ENCODE results near the gene TTN.

TTN gene

DNA sequence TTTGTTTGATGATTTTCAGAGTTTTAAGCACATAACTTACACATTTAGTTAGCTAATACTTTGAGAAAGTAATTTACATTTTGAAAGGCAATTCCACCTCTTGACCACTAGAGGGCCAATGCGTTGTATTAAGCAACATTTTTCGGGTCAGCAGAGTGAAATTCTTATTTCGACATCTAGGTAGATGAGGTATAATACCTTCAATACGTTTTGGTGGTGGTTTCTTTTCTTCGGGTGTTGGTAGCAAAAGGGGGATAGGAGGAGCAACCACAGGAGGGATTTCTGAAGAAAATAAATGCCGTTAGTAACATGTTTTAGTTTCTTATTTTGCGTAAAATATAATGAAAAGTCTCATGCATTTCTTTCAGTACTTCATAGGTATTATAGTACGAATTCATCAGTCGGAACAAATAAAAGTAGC is 106.3 kb downstream of the TTN start:
- H3F3A ChIP-seq (ENCODE audit: low read depth) = no peaks in the 10 kb centered on the region
- no peaks in the 10 kb centered on the region for H3K27me3 ChIP-seq (ENCODE audit: insufficient read depth, low read length, poor library complexity, severe bottlenecking)
- no peaks in the 10 kb centered on the region for H3K9me3 ChIP-seq (ENCODE audit: insufficient read depth, low read depth, low read length)
- H3K4me1 ChIP-seq (ENCODE audit: insufficient read depth, low read length, poor library complexity, severe bottlenecking) = no peaks in the 10 kb centered on the region
- peak overlapping the region; percentile 41 for H3K4me3 ChIP-seq (ENCODE audit: low read length, poor library complexity, severe bottlenecking)
- no peak for TF ChIP-seq EZH2phosphoT487 (IDR thresholded peaks at IDR 0.05; ENCODE audit: borderline replicate concordance)
- TF ChIP-seq, protein P1, sequence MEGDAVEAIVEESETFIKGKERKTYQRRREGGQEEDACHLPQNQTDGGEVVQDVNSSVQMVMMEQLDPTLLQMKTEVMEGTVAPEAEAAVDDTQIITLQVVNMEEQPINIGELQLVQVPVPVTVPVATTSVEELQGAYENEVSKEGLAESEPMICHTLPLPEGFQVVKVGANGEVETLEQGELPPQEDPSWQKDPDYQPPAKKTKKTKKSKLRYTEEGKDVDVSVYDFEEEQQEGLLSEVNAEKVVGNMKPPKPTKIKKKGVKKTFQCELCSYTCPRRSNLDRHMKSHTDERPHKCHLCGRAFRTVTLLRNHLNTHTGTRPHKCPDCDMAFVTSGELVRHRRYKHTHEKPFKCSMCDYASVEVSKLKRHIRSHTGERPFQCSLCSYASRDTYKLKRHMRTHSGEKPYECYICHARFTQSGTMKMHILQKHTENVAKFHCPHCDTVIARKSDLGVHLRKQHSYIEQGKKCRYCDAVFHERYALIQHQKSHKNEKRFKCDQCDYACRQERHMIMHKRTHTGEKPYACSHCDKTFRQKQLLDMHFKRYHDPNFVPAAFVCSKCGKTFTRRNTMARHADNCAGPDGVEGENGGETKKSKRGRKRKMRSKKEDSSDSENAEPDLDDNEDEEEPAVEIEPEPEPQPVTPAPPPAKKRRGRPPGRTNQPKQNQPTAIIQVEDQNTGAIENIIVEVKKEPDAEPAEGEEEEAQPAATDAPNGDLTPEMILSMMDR (conservative IDR thresholded peaks at IDR 0.05; ENCODE audit: low read length) = peak; percentile 93
- no peaks in the 10 kb centered on the region for H3K9me2 ChIP-seq (replicated peaks; ENCODE audit: low read depth, low read length)
- H2AFZ ChIP-seq (ENCODE audit: low read length) = peak overlapping the region; percentile 78
- H3K4me2 ChIP-seq (ENCODE audit: low read depth, low read length, poor library complexity, severe bottlenecking) = peak overlapping the region; percentile 52
- H3K9ac ChIP-seq (ENCODE audit: low read depth, low read length, poor library complexity, severe bottlenecking) = no peak overlapping the region
- H3K79me2 ChIP-seq (ENCODE audit: insufficient read depth, low read length) = no peaks in the 10 kb centered on the region
- no peaks in the 10 kb centered on the region for H4K20me1 ChIP-seq (ENCODE audit: insufficient read depth, low read length, poor library complexity, severe bottlenecking)
- H3K36me3 ChIP-seq (ENCODE audit: insufficient read depth, low read length) = no peaks in the 10 kb centered on the region

DNA sequence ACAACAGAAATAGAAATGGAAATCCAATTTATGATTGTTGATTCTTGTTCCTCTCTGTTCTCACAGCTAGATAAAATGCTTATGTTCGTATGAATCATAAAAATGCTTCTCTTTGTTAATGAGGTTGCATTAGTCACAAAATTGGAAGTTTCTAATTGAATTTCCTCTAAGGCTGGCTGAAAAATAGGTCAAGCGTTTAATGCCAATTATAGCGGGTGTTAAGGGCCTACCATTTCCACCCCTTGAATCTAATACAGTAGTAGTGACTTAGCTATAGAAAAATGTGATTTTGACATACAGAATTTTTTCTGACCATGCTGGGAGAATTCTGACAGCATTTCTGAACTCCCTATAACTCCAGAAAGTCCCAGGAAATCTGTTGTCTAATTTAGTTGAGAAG is 107.1 kb downstream of the TTN start:
- Histone ChIP-seq H3K9ac (ENCODE audit: low read depth, low read length, poor library complexity, severe bottlenecking) (no peak overlapping the region), H3K4me3 (ENCODE audit: low read length, poor library complexity, severe bottlenecking) (no peak overlapping the region), H3F3A (ENCODE audit: low read depth) (no peaks in the 10 kb centered on the region), H3K9me2 (replicated peaks; ENCODE audit: low read depth, low read length) (no peaks in the 10 kb centered on the region), H3K4me2 (ENCODE audit: low read depth, low read length, poor library complexity, severe bottlenecking) (no peak overlapping the region), H2AFZ (ENCODE audit: low read length) (no peak overlapping the region), H3K4me1 (ENCODE audit: insufficient read depth, low read length, poor library complexity, severe bottlenecking) (no peaks in the 10 kb centered on the region), H4K20me1 (ENCODE audit: insufficient read depth, low read length, poor library complexity, severe bottlenecking) (no peaks in the 10 kb centered on the region), H3K36me3 (ENCODE audit: insufficient read depth, low read length) (no peaks in the 10 kb centered on the region), H3K79me2 (ENCODE audit: insufficient read depth, low read length) (no peaks in the 10 kb centered on the region), H3K9me3 (ENCODE audit: insufficient read depth, low read depth, low read length) (no peaks in the 10 kb centered on the region), H3K27me3 (ENCODE audit: insufficient read depth, low read length, poor library complexity, severe bottlenecking) (no peaks in the 10 kb centered on the region)
- TF ChIP-seq, protein P1 (conservative IDR thresholded peaks at IDR 0.05; ENCODE audit: low read length) = no peak
- TF ChIP-seq EZH2phosphoT487 (IDR thresholded peaks at IDR 0.05; ENCODE audit: borderline replicate concordance) = no peak

DNA sequence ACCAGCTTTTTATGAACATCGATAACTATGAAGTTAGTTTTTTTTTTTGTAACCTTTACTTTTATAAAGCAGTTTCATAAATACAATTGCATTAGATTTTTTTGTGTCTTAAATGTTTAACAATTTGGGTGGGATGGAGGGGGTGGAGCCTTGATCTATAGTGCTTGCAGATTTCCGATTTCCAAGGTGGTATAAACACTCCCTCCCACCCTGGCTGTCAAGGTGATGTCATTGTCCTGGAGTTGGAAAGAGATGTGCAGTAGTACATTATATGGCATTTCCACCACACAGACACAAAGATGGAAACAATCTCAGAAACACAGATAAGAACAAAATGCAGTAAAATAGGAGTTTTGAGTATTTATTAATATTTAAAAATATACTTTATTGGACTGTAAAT is 114.4 kb downstream of the TTN start:
- H3F3A ChIP-seq (ENCODE audit: low read depth) = no peaks in the 10 kb centered on the region
- H3K4me1 ChIP-seq (ENCODE audit: insufficient read depth, low read length, poor library complexity, severe bottlenecking) = no peaks in the 10 kb centered on the region
- no peaks in the 10 kb centered on the region for H3K9me2 ChIP-seq (replicated peaks; ENCODE audit: low read depth, low read length)
- TF ChIP-seq, protein P1 (conservative IDR thresholded peaks at IDR 0.05; ENCODE audit: low read length) = no peak
- no peak for TF ChIP-seq EZH2phosphoT487 (IDR thresholded peaks at IDR 0.05; ENCODE audit: borderline replicate concordance)
- H3K4me2 ChIP-seq (ENCODE audit: low read depth, low read length, poor library complexity, severe bottlenecking) = no peak overlapping the region
- no peaks in the 10 kb centered on the region for H3K27me3 ChIP-seq (ENCODE audit: insufficient read depth, low read length, poor library complexity, severe bottlenecking)
- H3K9me3 ChIP-seq (ENCODE audit: insufficient read depth, low read depth, low read length) = no peaks in the 10 kb centered on the region
- no peaks in the 10 kb centered on the region for H3K79me2 ChIP-seq (ENCODE audit: insufficient read depth, low read length)
- no peaks in the 10 kb centered on the region for H4K20me1 ChIP-seq (ENCODE audit: insufficient read depth, low read length, poor library complexity, severe bottlenecking)
- H3K4me3 ChIP-seq (ENCODE audit: low read length, poor library complexity, severe bottlenecking) = no peak overlapping the region
- no peak overlapping the region for H2AFZ ChIP-seq (ENCODE audit: low read length)
- H3K9ac ChIP-seq (ENCODE audit: low read depth, low read length, poor library complexity, severe bottlenecking) = no peak overlapping the region
- H3K36me3 ChIP-seq (ENCODE audit: insufficient read depth, low read length) = no peaks in the 10 kb centered on the region
